Progenitor cell of endocrine pancreas (in vitro differentiated cells): ENCODE measurements around the gene TESK2. TPM values are rescaled to one million over a fixed set of nuclear protein-coding genes. Genes with fewer than 3 reads are reported as not detected.

Experiments used
- DNase-seq: peaks from one replicate; pipeline ENCODE4 v3.0.0; 2021; ENCODE audit warnings: low spot score; ENCODE audit not compliant: unreplicated experiment
- H3K27ac Mint-ChIP-seq: 2 replicates; pipeline ENCODE4 v1.8.0; 2021; ENCODE audit warnings: mild to moderate bottlenecking, moderate library complexity, mixed read lengths
- H3K27me3 Mint-ChIP-seq: 2 replicates; pipeline ENCODE4 v1.8.0; 2021; ENCODE audit warnings: mixed read lengths
- H3K36me3 Mint-ChIP-seq: 2 replicates; pipeline ENCODE4 v1.8.0; 2022; ENCODE audit warnings: mixed read lengths; ENCODE audit not compliant: insufficient read depth
- H3K4me1 Mint-ChIP-seq: 2 replicates; pipeline ENCODE4 v1.8.0; 2021; ENCODE audit warnings: low read depth, mixed read lengths
- H3K4me3 Mint-ChIP-seq: 2 replicates; pipeline ENCODE4 v1.8.0; 2021; ENCODE audit warnings: low read depth, mild to moderate bottlenecking, moderate library complexity, mixed read lengths
- H3K9me3 Mint-ChIP-seq: 2 replicates; pipeline ENCODE4 v1.8.0; 2021; ENCODE audit warnings: low read depth, mixed read lengths
- total RNA-seq: library from RNA; stranded (reverse); gene quantifications from 2 replicates; pipeline ENCODE4 v1.2.1, GENCODE V29; 2021
- TF ChIP-seq, protein P1 (sequence below): fragments of 200-600 bp; sonication (generic); IDR thresholded peaks from one replicate; pipeline ENCODE4 v1.5.0; 2021; ENCODE audit warnings: antibody characterized with exemption, mild to moderate bottlenecking; ENCODE audit not compliant: unreplicated experiment

Gene TESK2
- total RNA-seq, 1 donor from 2014 or later: 9.5 TPM

DNA sequence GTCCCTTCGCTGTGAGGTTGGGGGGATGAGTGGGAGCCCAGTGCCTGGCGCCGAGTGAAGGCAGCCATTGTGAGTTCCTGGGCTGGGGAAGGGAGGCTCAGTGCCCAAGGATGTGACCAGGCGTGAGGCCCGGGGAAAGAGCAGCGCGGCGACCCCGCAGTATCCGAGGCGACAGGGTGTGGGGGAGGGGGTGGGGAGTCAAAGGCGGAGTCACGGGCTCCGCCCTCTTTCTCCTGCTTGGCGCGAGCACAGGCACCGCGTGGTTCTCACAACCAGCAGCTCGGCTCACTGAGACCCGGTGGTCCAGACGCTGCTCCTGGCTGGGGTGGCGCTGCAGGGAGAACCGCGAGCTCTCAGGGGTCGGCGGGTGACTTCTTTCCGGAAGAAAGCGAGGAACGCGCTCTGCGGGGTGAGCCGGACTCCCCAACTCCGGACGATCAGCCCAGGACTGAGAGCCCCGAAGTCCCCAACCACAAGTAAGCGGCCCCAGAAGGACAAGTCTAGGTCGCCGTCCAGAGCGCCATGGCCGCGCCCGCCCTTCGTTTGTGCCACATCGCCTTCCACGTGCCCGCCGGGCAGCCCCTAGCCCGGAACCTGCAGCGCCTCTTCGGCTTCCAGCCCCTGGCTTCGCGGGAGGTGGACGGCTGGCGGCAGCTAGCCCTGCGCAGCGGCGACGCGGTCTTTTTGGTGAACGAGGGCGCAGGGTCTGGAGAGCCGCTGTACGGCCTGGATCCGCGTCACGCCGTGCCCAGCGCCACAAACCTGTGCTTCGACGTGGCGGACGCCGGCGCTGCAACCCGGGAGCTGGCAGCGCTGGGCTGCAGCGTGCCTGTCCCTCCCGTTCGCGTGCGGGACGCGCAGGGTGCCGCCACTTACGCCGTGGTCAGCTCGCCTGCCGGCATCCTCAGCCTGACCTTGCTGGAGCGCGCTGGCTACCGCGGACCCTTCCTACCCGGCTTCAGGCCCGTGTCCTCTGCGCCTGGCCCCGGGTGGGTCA, 164.0 kb downstream of the TESK2 start, which contains the start of gene HPDL:
HPDL (plus strand) TSS at position 269 of the 997 bp plus-strand sequence; CDS start at position 523, 254 bp downstream.
- peak; percentile 55 for DNase-seq
- Mint-ChIP-seq H3K27me3 (peaks cover 13% of the 10 kb centered on the region), H3K27ac (peak within 1 kb of the TSS; percentile 84), H3K36me3 (peaks cover 3% of the 10 kb centered on the region), H3K9me3 (no peaks in the 10 kb centered on the region), H3K4me1 (peaks cover 5% of the 10 kb centered on the region), H3K4me3 (peak within 1 kb of the TSS; percentile 73)
- TF ChIP-seq, protein P1, sequence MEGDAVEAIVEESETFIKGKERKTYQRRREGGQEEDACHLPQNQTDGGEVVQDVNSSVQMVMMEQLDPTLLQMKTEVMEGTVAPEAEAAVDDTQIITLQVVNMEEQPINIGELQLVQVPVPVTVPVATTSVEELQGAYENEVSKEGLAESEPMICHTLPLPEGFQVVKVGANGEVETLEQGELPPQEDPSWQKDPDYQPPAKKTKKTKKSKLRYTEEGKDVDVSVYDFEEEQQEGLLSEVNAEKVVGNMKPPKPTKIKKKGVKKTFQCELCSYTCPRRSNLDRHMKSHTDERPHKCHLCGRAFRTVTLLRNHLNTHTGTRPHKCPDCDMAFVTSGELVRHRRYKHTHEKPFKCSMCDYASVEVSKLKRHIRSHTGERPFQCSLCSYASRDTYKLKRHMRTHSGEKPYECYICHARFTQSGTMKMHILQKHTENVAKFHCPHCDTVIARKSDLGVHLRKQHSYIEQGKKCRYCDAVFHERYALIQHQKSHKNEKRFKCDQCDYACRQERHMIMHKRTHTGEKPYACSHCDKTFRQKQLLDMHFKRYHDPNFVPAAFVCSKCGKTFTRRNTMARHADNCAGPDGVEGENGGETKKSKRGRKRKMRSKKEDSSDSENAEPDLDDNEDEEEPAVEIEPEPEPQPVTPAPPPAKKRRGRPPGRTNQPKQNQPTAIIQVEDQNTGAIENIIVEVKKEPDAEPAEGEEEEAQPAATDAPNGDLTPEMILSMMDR: no peak

DNA sequence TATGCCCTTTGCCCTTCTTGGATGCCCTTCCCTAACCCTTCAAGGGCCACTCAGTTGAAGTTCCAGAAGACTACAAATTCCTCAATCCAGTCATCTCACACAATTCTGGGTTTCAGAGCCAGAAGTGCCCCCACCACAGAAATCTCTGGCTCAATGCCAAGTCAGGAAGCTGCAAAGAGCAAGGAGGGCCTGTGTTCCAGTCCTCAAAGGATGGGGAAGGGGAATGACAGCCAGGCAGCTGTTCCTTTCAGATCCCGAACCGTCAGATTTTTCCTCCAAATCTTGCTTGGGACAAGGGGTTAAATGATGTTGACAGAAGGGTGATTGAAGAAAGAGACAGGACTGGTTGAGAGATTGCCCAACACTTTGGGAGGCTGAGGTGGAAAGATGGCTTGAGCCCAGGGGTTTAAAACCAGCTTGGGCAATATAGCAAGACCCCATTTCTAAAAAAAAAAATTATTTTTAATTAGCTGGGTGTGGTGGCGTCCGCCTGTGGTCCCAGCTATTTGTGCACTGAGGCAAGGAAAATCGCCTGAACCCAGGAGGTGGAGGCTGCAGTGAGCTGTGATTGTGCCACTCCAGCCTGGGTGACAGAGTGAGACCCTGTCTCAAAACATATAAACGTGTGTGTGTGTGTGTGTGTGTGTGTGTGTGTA, 165.0 kb downstream of the TESK2 start:
- no peaks in the 10 kb centered on the region for H3K9me3 Mint-ChIP-seq
- DNase-seq: no peak
- peaks cover 9% of the 10 kb centered on the region for H3K4me1 Mint-ChIP-seq
- peaks cover 3% of the 10 kb centered on the region for H3K36me3 Mint-ChIP-seq
- peak overlapping the region; percentile 73 for H3K4me3 Mint-ChIP-seq
- H3K27ac Mint-ChIP-seq: peak overlapping the region; percentile 84
- TF ChIP-seq, protein P1: no peak
- H3K27me3 Mint-ChIP-seq: peaks cover 19% of the 10 kb centered on the region

DNA sequence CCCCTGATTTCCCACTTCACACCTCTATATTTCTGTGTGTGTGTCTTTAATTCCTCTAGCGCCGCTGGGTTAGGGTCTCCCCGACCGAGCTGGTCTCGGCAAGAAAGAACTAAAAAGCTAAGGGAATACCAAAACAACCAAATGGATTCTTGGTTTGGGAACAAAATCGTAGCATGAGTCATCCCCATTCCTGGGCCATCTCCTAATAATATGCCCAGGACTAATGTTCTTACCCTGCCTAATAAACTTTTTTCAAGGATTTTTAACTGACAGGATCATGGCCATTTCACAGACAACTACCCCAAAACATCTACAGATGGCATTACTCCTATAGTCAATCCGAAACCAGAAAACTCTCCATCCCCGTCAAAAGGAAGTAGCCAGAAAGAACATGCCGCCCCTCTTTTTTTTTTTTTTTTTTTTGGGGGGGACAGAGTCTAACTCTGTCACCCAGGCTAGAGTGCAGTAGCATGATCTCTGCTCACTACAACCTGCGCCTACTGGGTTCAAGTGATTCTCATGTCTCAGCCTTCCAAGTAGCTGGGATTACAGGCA, 168.4 kb downstream of the TESK2 start:
- TF ChIP-seq, protein P1: no peak

DNA sequence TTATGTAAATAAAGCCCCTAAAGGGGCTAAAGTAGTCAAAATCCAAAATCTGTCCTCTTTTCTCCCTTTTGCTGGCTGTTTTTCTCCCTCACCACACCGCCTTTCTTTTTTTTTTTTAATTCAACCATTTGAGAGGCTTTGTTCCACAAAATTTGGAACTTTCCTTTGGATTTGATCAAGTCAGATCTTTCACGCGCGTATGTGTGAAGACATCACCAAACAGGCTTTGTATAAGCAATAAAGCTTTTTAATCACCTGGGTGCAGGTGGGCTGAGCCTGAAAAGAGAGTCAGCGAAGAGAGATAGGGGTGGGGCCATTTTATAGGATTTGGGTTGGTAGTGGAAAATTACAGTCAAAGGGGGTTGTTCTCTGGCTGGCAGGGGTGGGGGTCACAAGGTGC, 169.5 kb downstream of the TESK2 start:
- no peaks in the 10 kb centered on the region for H3K36me3 Mint-ChIP-seq

More for the DNA sequence above, 168.4 kb downstream of the TESK2 start:
- H3K27me3 Mint-ChIP-seq: peaks cover 12% of the 10 kb centered on the region
- peaks cover 6% of the 10 kb centered on the region for H3K4me1 Mint-ChIP-seq
- H3K9me3 Mint-ChIP-seq: no peaks in the 10 kb centered on the region
- H3K27ac Mint-ChIP-seq: no peak overlapping the region
- no peak overlapping the region for H3K4me3 Mint-ChIP-seq
- no peaks in the 10 kb centered on the region for H3K36me3 Mint-ChIP-seq
- no peak for DNase-seq

More for the DNA sequence above, 169.5 kb downstream of the TESK2 start:
- Mint-ChIP-seq H3K9me3 (no peaks in the 10 kb centered on the region), H3K4me3 (no peak overlapping the region), H3K27me3 (peaks cover 11% of the 10 kb centered on the region), H3K27ac (no peak overlapping the region), H3K4me1 (peaks cover 5% of the 10 kb centered on the region)
- TF ChIP-seq, protein P1: no peak
- DNase-seq: no peak
